Keratinocyte (primary cell): ENCODE data around the gene ATXN7L2. TPM values are rescaled to one million over a fixed set of nuclear protein-coding genes. Genes with fewer than 3 reads are reported as not detected.

ENCODE experiments used
- DNase-seq: peaks from one replicate; pipeline ENCODE4 v3.0.0-alpha.2; 2011; ENCODE audit warnings: low read depth, missing footprints, low spot score
- FAIRE-seq: peaks from 2 replicates; lab custom pipeline; 2011; peaks lifted over from hg19 to GRCh38; lab: Jason Lieb, UNC
- H2AFZ ChIP-seq: 2 replicates; pipeline ENCODE4 v1.6.0; 2012; ENCODE audit warnings: low read length, control low read depth, inconsistent platforms; ENCODE audit not compliant: control insufficient read depth
- H3K27ac ChIP-seq: 2 replicates; pipeline ENCODE4 v1.5.1; 2011; ENCODE audit warnings: low read length; ENCODE audit not compliant: control insufficient read depth, insufficient read depth
- H3K27me3 ChIP-seq: 3 replicates; pipeline ENCODE4 v1.6.0; 2011; ENCODE audit warnings: low read length; ENCODE audit not compliant: control insufficient read depth, insufficient read depth; ENCODE audit errors: extremely low read depth
- H3K36me3 ChIP-seq, 2 experiments: 2 replicates in 1 of 2; 3 replicates in 1 of 2; pipeline ENCODE4 v1.5.1; 2011; ENCODE audit warnings: low read length in 2 of 2, mild to moderate bottlenecking in 1 of 2; ENCODE audit not compliant: control insufficient read depth in 2 of 2, insufficient read depth in 2 of 2; ENCODE audit errors: extremely low read depth in 1 of 2
- H3K4me1 ChIP-seq: 3 replicates; pipeline ENCODE4 v1.5.1; 2011; ENCODE audit warnings: low read length; ENCODE audit not compliant: control insufficient read depth, insufficient read depth; ENCODE audit errors: extremely low read depth
- H3K4me2 ChIP-seq: 3 replicates; pipeline ENCODE4 v1.6.0; 2011; ENCODE audit warnings: low read depth, low read length; ENCODE audit not compliant: control insufficient read depth, insufficient read depth; ENCODE audit errors: extremely low read depth
- H3K4me3 ChIP-seq, 3 experiments: fragments of 200-600 bp in 1 of 3; sonication (generic) in 1 of 3; 2 replicates in 2 of 3; 3 replicates in 1 of 3; pipeline ENCODE4 v1.5.1; 2011 to 2016; ENCODE audit warnings: low read length in 3 of 3, mild to moderate bottlenecking in 3 of 3, control low read depth in 2 of 3, inconsistent platforms in 1 of 3, low read depth in 1 of 3, mixed read lengths in 1 of 3, mixed run types in 1 of 3, moderate library complexity in 1 of 3; ENCODE audit not compliant: control insufficient read depth in 2 of 3, insufficient read depth in 2 of 3; ENCODE audit errors: extremely low read depth in 1 of 3
- H3K79me2 ChIP-seq: 2 replicates; pipeline ENCODE4 v1.6.0; 2012; ENCODE audit warnings: low read length; ENCODE audit not compliant: control insufficient read depth, insufficient read depth
- H3K9ac ChIP-seq: 3 replicates; pipeline ENCODE4 v1.6.0; 2011; ENCODE audit warnings: low read length; ENCODE audit not compliant: control insufficient read depth, insufficient read depth; ENCODE audit errors: extremely low read depth
- H3K9me1 ChIP-seq: 3 replicates; pipeline ENCODE4 v1.6.0; 2011; ENCODE audit warnings: low read length; ENCODE audit not compliant: control insufficient read depth, insufficient read depth; ENCODE audit errors: extremely low read depth
- H3K9me3 ChIP-seq: 2 replicates; pipeline ENCODE4 v1.5.1; 2012; ENCODE audit warnings: low read depth, low read length; ENCODE audit not compliant: control insufficient read depth
- H4K20me1 ChIP-seq: 3 replicates; pipeline ENCODE4 v1.6.0; 2011; ENCODE audit warnings: low read length; ENCODE audit not compliant: control insufficient read depth, insufficient read depth; ENCODE audit errors: extremely low read depth
- EZH2 ChIP-seq: IDR thresholded peaks from one replicate; pipeline ENCODE4 v1.6.1; 2012; ENCODE audit warnings: inconsistent platforms, mild to moderate bottlenecking, low read length, moderate library complexity
- dilution Hi-C: fragments of 300-500 bp; cut with MboI; formaldehyde crosslinking; loops from one replicate; pipeline ENCODE4 v1.7.0; 2020; ENCODE audit warnings: low sequenced_read_pairs; ENCODE audit not compliant: extremely low pct_ligation_motif_present
- polyA plus RNA-seq, 5 experiments: library from polyadenylated mRNA; depleted of rRNA in 3 of 5; stranded (reverse) in 3 of 5; stranded (forward) in 1 of 5; unstranded in 1 of 5; fragments of >200 nt; gene quantifications; 1 replicate in 1 of 5; 2 replicates in 3 of 5; 3 replicates in 1 of 5; pipeline versions ENCODE4 v1.2.1 to v1.2.3, GENCODE V29; 2011 to 2012; ENCODE audit warnings: missing spikeins in 2 of 5, low read depth in 1 of 5, low replicate concordance in 1 of 5
- TF ChIP-seq, protein P1 (sequence below), 3 experiments: IDR thresholded peaks in 1 of 3; conservative IDR thresholded peaks in 1 of 3; optimal IDR thresholded peaks in 1 of 3; 2 replicates in 2 of 3; 3 replicates in 1 of 3; pipeline versions ENCODE3 to v1.5.1; 2011; ENCODE audit warnings: low read length in 3 of 3, mild to moderate bottlenecking in 3 of 3, moderate library complexity in 2 of 3, control low read depth in 1 of 3, inconsistent platforms in 1 of 3; ENCODE audit not compliant: insufficient read depth in 2 of 3; ENCODE audit errors: extremely low read depth in 1 of 3

ATXN7L2 gene
- polyA plus RNA-seq, 1 donor (not counting 4 experiments of a cell fraction or from before 2014, with no cell fraction given): 1.2 TPM

DNA sequence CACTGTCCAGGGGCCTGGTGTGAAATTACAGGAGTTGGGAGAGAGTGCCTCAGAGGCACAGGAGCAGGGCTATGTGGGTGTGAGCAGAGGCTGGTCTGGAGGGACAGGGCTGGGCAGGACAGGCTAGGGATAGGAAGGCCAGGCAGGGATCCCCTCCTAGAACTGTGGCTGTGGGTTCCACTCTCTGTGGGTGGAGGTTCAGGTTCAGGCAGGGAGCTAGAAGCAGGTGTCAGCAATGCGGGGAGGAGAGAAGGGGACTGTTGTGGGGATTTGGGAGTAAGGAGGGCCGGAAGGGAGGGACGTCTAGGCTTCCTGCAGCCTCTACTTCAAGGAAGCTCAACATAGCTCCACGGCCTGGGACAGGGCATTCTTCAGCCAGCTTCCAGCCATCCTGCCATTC is 47.7 kb downstream of the ATXN7L2 start:
- FAIRE-seq (no peak), DNase-seq (no peak)
- no peak for TF ChIP-seq EZH2
- TF ChIP-seq, protein P1, sequence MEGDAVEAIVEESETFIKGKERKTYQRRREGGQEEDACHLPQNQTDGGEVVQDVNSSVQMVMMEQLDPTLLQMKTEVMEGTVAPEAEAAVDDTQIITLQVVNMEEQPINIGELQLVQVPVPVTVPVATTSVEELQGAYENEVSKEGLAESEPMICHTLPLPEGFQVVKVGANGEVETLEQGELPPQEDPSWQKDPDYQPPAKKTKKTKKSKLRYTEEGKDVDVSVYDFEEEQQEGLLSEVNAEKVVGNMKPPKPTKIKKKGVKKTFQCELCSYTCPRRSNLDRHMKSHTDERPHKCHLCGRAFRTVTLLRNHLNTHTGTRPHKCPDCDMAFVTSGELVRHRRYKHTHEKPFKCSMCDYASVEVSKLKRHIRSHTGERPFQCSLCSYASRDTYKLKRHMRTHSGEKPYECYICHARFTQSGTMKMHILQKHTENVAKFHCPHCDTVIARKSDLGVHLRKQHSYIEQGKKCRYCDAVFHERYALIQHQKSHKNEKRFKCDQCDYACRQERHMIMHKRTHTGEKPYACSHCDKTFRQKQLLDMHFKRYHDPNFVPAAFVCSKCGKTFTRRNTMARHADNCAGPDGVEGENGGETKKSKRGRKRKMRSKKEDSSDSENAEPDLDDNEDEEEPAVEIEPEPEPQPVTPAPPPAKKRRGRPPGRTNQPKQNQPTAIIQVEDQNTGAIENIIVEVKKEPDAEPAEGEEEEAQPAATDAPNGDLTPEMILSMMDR (optimal IDR thresholded peaks at IDR 0.05 in 1 of 3, IDR thresholded peaks at IDR 0.05 in 1 of 3, conservative IDR thresholded peaks at IDR 0.05 in 1 of 3; ENCODE audit: extremely low read depth in 1 of 3, insufficient read depth in 2 of 3, low read length in 3 of 3): no peak
- Histone ChIP-seq H3K27me3 (no peaks in the 10 kb centered on the region), H3K27ac (no peak overlapping the region), H3K36me3 (no peaks in the 10 kb centered on the region), H2AFZ (no peak overlapping the region), H3K9me1 (no peaks in the 10 kb centered on the region), H3K9me3 (no peaks in the 10 kb centered on the region), H3K79me2 (no peaks in the 10 kb centered on the region), H4K20me1 (no peaks in the 10 kb centered on the region), H3K4me1 (peaks cover 6% of the 10 kb centered on the region), H3K9ac (no peak overlapping the region), H3K4me3 (no peak overlapping the region), H3K4me2 (no peak overlapping the region)
- dilution Hi-C loops: no loop called here

DNA sequence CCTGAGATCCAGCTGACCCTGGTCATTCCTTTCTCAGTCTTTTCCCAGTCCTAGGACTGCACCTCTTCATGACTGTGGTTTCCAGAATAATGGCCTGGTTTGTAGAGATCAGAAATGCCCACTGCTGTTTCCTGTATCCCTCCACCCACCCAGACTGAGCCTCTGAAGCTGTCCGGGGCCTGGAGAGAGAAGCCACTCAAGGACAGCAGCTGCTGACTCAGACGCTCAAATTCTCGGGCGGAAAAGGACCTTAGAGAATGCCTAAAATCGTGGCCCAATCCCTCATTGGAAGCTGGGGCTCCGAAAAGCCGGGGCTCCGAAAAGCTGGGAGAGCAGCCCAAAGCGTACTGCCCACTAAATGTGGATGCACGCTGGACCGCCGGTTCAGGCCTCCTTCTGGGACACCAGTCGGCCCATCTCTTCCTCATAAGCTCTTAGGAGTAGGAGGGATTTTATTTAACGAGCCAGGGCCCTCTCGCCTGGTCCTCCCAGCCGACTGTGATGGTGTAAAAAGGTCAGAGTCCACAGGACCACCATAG is 48.2 kb downstream of the ATXN7L2 start:
- TF ChIP-seq, protein P1 (optimal IDR thresholded peaks at IDR 0.05 in 1 of 3, IDR thresholded peaks at IDR 0.05 in 1 of 3, conservative IDR thresholded peaks at IDR 0.05 in 1 of 3; ENCODE audit: extremely low read depth in 1 of 3, insufficient read depth in 2 of 3, low read length in 3 of 3): no peak
- FAIRE-seq (no peak), DNase-seq (no peak)
- Histone ChIP-seq H3K27me3 (no peaks in the 10 kb centered on the region), H3K36me3 (no peaks in the 10 kb centered on the region), H3K79me2 (no peaks in the 10 kb centered on the region), H3K27ac (no peak overlapping the region), H3K4me3 (no peak overlapping the region), H4K20me1 (no peaks in the 10 kb centered on the region), H3K9me1 (no peaks in the 10 kb centered on the region), H3K4me2 (no peak overlapping the region), H3K9me3 (no peaks in the 10 kb centered on the region), H3K4me1 (peaks cover 6% of the 10 kb centered on the region), H2AFZ (no peak overlapping the region), H3K9ac (no peak overlapping the region)
- dilution Hi-C loops: no loop called here
